ENCODE results near the gene CABP1. TPM values are rescaled to one million over a fixed set of nuclear protein-coding genes. Genes with fewer than 3 reads are reported as not detected.
A peak's percentile ranks its signal among the peaks of the same experiment; 100 is the strongest.
"Not testable (repeated sequence)": the region's sequence is repeated elsewhere in the genome, so short reads cannot be mapped to it uniquely, and the experiment has no call there.

Gene CABP1
- total and polyA plus RNA-seq, 11 donors, result 2.4 to 9.9 (median 3.8) TPM

DNA sequence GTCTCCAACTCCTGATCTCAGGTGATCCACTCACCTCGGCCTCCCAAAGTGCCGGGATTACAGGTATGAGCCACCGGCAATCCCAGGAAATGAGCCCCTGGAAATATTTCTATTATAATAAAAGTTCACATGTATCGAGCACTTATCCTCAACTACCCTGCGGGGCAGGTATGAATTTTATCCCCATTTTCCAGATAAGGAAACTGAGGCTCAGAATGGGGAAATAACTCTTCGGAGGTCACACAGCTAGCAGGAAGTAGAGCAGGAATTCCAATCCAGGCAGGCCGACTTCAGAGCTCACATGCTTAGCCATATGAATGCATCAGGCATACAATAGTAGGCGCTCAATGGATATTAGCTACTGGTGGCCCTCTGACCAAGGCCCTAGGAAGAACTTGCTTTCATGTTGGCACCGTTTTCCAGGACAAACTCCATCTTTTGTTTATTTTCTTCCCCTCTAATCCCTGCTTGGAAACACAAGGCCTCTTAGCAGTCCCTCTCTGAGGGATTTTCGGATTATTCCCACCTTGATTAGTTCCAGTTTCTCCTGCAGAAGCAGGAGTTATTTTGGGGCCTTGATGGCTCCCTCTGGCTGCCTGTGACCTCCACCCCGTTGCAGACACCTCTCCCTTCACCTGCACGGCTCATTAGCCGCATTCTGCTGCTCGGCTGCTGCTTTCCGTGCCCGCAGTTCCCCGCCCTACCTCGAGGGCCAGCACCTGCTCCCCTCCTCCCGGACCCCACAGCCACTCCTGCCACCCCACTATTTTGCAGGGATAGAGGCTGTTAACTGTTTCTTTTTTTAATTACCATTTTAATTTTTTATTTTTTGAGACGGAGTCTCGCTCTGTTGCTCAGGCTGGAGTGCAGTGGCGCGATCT, 40.5 kb upstream of the CABP1 start:
- H3K27ac ChIP-seq, result no peak overlapping the region
- no peak for ATAC-seq
- intact Hi-C loops (cut with DNase I), result loop anchor here in 1 of 10 donors (10.0 kb wide), 1 partner anchor 485 kb away; no protein-coding TSS in a partner anchor
- WGBS, 4 donors, result 77 to 83% (median 79%) methylated on average over 23 of the region's 23 CpGs
- no peaks in the 10 kb centered on the region for H3K9me3 ChIP-seq
- no peak for DNase-seq
- peaks cover 0 to 6% (median 0%) of the 10 kb centered on the region in 9 donors for H3K27me3 ChIP-seq
- H3K36me3 ChIP-seq, result no peaks in the 10 kb centered on the region
- H3K4me1 ChIP-seq, result peaks cover 0 to 9% (median 4%) of the 10 kb centered on the region in 12 donors
- H3K4me3 ChIP-seq, result no peak overlapping the region
- TF ChIP-seq POLR2A (IDR thresholded peaks at IDR 0.05), result no peak
- TF ChIP-seq CTCF (IDR thresholded peaks at IDR 0.05), result no peak

- H3K4me3 ChIP-seq; H3K4me1 ChIP-seq; H3K9me3 ChIP-seq; H3K36me3 ChIP-seq; intact Hi-C loops (cut with DNase I); H3K27me3 ChIP-seq; DNase-seq; H3K27ac ChIP-seq: not testable (repeated sequence)
- peak in 1 of 4 donors; percentile 29 for ATAC-seq
- WGBS, 4 donors, result 67 to 72% (median 70%) methylated on average over 5 of the region's 5 CpGs
Observed at GRCh38 chr12:120602416-120602815, 38.0 kb upstream of the CABP1 start.

- peaks cover 0 to 5% (median 0%) of the 10 kb centered on the region in 9 donors for H3K27me3 ChIP-seq
- H3K27ac ChIP-seq, result no peak overlapping the region
- 69 to 83% (median 76%) methylated on average over 4 of the region's 4 CpGs for WGBS, 4 donors
- TF ChIP-seq CTCF (IDR thresholded peaks at IDR 0.05) (no peak), POLR2A (IDR thresholded peaks at IDR 0.05) (no peak)
- H3K4me3 ChIP-seq, result no peak overlapping the region
- H3K4me1 ChIP-seq, result no peaks in the 10 kb centered on the region
- no peak for ATAC-seq
- intact Hi-C loops (cut with DNase I), result no loop called here
- no peaks in the 10 kb centered on the region for H3K9me3 ChIP-seq
- no peak for DNase-seq
- H3K36me3 ChIP-seq, result no peaks in the 10 kb centered on the region
Observed at GRCh38 chr12:120610560-120610959, 29.9 kb upstream of the CABP1 start.

DNA sequence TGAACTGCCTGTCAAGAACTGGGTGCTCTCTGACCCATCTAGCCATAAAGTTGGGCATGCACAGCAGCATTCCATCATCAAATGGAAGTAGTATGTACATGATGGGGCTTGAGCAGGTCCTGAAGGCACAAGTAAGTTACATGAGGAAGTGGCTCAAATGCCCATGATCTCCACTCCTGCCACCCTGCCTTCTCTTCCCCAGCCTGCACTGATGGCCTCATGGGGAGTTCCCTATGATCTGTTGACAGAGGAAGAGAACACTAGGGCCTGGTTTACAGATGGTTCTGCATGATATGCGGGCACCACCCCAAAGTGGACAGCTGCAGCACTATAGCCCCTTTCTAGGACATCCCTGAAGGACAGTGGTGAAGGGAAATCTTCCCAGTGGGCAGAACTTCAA, 28.9 kb upstream of the CABP1 start:
- H3K27me3 ChIP-seq; H3K36me3 ChIP-seq; H3K4me3 ChIP-seq; DNase-seq; H3K9me3 ChIP-seq; H3K4me1 ChIP-seq; intact Hi-C loops (cut with DNase I); ATAC-seq; H3K27ac ChIP-seq: not testable (repeated sequence)
- WGBS, 4 donors, result 64 to 81% (median 73%) methylated on average over 1 of the region's 1 CpG

- Histone ChIP-seq H3K4me1 (no peaks in the 10 kb centered on the region), H3K27ac (no peak overlapping the region), H3K27me3 (peaks cover 0 to 19% (median 0%) of the 10 kb centered on the region in 9 donors), H3K36me3 (no peaks in the 10 kb centered on the region), H3K9me3 (no peaks in the 10 kb centered on the region), H3K4me3 (no peak overlapping the region)
- intact Hi-C loops (cut with DNase I), result no loop called here
- no peak for TF ChIP-seq CTCF (IDR thresholded peaks at IDR 0.05)
- TF ChIP-seq POLR2A (IDR thresholded peaks at IDR 0.05), result no peak
- ATAC-seq (no peak), DNase-seq (no peak)
Observed at GRCh38 chr12:120614848-120615247, 25.6 kb upstream of the CABP1 start.

DNA sequence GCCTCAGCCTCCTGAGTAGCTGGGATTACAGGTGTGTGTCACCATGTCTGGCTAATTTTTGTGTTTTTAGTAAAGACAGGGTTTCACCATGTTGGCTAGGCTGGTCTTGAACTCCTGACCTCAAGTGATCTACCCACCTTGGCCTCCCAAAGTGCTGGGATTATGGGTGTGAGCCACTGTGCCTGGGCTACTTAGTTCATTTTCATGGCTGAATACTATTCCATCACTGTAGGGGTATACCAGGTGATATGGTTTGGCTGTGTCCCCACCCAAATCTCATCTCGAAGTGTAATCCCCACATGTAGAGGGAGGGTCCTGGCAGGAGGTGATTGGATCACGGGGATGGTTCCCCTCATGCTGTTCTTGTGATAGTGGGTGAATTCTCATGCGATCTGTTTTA, 23.2 kb upstream of the CABP1 start:
- H3K4me3 ChIP-seq; intact Hi-C loops (cut with DNase I); H3K9me3 ChIP-seq; H3K36me3 ChIP-seq; ATAC-seq; H3K4me1 ChIP-seq; H3K27ac ChIP-seq; DNase-seq: not testable (repeated sequence)
- WGBS, 4 donors, result 79 to 95% (median 86%) methylated on average over 3 of the region's 3 CpGs
- H3K27me3 ChIP-seq, result peaks cover 0 to 27% (median 0%) of the 10 kb centered on the region in 9 donors

- intact Hi-C loops (cut with DNase I); ATAC-seq; DNase-seq: not testable (repeated sequence)
Observed at GRCh38 chr12:120617767-120618166, 22.7 kb upstream of the CABP1 start.

More at GRCh38 chr12:120617767-120618166, 22.7 kb upstream of the CABP1 start:
- H3K27me3 ChIP-seq, result peaks cover 0 to 27% (median 0%) of the 10 kb centered on the region in 9 donors
- H3K4me1 ChIP-seq, H3K36me3 ChIP-seq, H3K9me3 ChIP-seq, H3K4me3 ChIP-seq, H3K27ac ChIP-seq: not testable (repeated sequence)
- WGBS, 4 donors, result 90 to 95% (median 95%) methylated on average over 4 of the region's 4 CpGs
